GM21390 (cell line): ENCODE results near the gene CNOT8.
"Not testable (repeated sequence)": the region's sequence is repeated elsewhere in the genome, so short reads cannot be mapped to it uniquely, and the experiment has no call there.

Experiments used
- ATAC-seq: cut with Tn5 transposase; IDR thresholded peaks from one replicate; pipeline ENCODE4 v1.9.1; 2021; ENCODE audit not compliant: unreplicated experiment

Gene CNOT8

GRCh38 chr5:154905601-154906000 is 47.2 kb downstream of the CNOT8 start:
- not testable (repeated sequence) for ATAC-seq

- no peak for ATAC-seq
Measured at GRCh38 chr5:154916874-154917273, 58.4 kb downstream of the CNOT8 start.

- ATAC-seq, result no peak
Measured at GRCh38 chr5:154917757-154918156, 59.3 kb downstream of the CNOT8 start.

GRCh38 chr5:154923441-154924430 is 65.3 kb downstream of the CNOT8 start:
- no peak for ATAC-seq
